ENCODE measurements around the gene TMPRSS11D. TPM values are rescaled to one million over a fixed set of nuclear protein-coding genes. Genes with fewer than 3 reads are reported as not detected.

The TMPRSS11D gene
- total and polyA plus RNA-seq, 7 donors, result 0.10 TPM; not detected in 6

DNA sequence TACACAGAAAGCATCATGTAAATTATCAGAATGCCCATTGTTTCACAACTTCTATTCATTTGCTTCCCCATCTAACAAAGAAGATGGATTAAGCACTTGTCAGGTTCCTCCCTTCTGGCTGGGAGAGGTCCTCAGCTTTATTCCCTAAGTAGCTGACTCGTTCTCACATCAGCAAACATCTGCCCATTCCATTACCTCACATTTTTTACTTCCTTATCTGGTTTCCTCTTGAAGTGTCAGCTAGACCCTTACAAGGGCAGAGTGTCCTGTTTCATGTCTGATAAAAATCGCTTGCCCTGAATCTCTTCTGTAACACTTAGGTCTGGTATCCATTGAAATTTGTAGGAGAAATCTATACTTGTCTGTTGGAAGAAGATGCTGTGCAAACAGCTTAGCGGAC lies 44.7 kb upstream of the TMPRSS11D start:
- 33 to 41% (median 37%) methylated on average over 3 of the region's 3 CpGs for WGBS, 3 donors
- no peaks in the 10 kb centered on the region for H3K4me1 ChIP-seq
- ATAC-seq (no peak), DNase-seq (no peak)
- H3K4me3 ChIP-seq, result no peak overlapping the region
- H3K27ac ChIP-seq, result no peak overlapping the region
- TF ChIP-seq, protein P1, sequence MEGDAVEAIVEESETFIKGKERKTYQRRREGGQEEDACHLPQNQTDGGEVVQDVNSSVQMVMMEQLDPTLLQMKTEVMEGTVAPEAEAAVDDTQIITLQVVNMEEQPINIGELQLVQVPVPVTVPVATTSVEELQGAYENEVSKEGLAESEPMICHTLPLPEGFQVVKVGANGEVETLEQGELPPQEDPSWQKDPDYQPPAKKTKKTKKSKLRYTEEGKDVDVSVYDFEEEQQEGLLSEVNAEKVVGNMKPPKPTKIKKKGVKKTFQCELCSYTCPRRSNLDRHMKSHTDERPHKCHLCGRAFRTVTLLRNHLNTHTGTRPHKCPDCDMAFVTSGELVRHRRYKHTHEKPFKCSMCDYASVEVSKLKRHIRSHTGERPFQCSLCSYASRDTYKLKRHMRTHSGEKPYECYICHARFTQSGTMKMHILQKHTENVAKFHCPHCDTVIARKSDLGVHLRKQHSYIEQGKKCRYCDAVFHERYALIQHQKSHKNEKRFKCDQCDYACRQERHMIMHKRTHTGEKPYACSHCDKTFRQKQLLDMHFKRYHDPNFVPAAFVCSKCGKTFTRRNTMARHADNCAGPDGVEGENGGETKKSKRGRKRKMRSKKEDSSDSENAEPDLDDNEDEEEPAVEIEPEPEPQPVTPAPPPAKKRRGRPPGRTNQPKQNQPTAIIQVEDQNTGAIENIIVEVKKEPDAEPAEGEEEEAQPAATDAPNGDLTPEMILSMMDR (IDR thresholded peaks at IDR 0.05), result no peak
- no peaks in the 10 kb centered on the region for H3K36me3 ChIP-seq (ENCODE audit: insufficient read depth in 1 of 2, low read depth in 1 of 2)
- intact Hi-C loops (cut with DNase I), result no loop called here
- H3K27me3 ChIP-seq (ENCODE audit: insufficient read depth in 3 of 3, low read length in 2 of 3), result no peaks in the 10 kb centered on the region
- no peaks in the 10 kb centered on the region for H3K9me3 ChIP-seq

DNA sequence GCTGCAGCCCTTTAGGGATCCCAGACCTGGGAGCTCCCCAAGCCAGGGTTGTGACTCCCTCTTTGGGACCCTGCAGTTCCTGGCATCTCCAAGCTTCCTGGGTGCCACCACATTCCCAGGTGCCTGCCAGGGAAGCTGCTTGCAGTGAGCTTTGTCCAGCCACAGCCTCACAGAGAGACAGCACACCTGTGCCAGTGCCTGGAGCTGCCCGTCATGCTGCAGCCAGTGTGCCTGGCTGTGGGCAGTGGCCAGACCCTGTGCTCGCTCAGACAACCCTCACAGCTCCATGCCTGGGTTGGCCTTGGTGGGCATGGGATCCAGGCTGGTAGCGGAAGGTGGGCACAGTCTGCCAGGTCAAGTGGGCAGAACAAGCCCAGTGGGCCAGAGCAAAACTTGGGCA lies 43.4 kb upstream of the TMPRSS11D start:
- ATAC-seq, result no peak
- TF ChIP-seq, protein P1 (IDR thresholded peaks at IDR 0.05), result no peak
- H3K27ac ChIP-seq, result no peak overlapping the region
- WGBS, 3 donors, result 90 to 98% (median 94%) methylated on average over 3 of the region's 3 CpGs
- no peak overlapping the region for H3K4me3 ChIP-seq
- no peaks in the 10 kb centered on the region for H3K36me3 ChIP-seq (ENCODE audit: insufficient read depth in 1 of 2, low read depth in 1 of 2)
- no peaks in the 10 kb centered on the region for H3K27me3 ChIP-seq (ENCODE audit: insufficient read depth in 3 of 3, low read length in 2 of 3)
- H3K9me3 ChIP-seq, result no peaks in the 10 kb centered on the region
- no peaks in the 10 kb centered on the region for H3K4me1 ChIP-seq
- DNase-seq, result no peak
- intact Hi-C loops (cut with DNase I), result no loop called here

DNA sequence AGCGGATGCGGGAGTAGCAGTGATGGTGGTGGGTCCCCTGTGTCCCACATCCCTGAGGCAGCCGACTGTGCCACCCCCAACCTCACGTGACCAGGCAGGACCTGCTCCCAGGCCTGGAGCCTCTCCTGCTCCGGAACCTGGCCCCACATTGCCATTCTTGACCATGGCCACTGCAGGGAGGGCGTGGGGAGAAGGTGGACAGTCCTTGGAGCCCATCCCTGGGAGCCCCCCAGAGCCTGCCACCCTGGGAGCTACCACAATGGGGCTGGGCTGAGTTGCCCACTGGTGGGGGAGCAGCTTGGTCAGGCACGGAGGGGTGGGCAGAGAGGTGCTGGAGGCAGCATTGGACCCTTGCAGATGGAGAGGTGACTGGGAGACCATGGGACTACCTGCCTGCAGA lies 42.7 kb upstream of the TMPRSS11D start:
- Histone ChIP-seq H3K9me3 (no peaks in the 10 kb centered on the region), H3K27me3 (ENCODE audit: insufficient read depth in 3 of 3, low read length in 2 of 3) (no peaks in the 10 kb centered on the region), H3K4me3 (no peak overlapping the region), H3K36me3 (ENCODE audit: insufficient read depth in 1 of 2, low read depth in 1 of 2) (no peaks in the 10 kb centered on the region), H3K27ac (no peak overlapping the region), H3K4me1 (no peaks in the 10 kb centered on the region)
- TF ChIP-seq, protein P1 (IDR thresholded peaks at IDR 0.05), result no peak
- ATAC-seq, result no peak
- DNase-seq, result no peak
- intact Hi-C loops (cut with DNase I), result no loop called here
- 89 to 93% (median 89%) methylated on average over 7 of the region's 7 CpGs for WGBS, 3 donors

DNA sequence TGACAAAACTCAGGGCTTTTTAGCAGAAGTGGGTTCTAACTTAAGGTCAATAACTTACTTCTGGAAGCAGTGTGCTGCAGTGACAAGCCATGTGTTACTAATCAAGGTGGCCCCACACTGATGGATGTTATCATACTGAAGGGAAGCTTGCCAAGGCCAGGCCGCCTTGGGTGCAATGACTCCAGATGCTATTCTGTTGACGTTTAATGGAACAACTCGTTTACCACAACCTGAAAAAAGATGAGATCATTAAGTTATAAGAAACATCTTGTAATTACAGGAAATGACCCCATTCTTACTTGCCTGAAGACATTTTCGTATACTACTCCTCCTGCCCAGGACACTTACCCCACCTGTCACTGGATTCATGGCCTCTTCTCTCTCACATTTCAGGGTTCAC lies 38.9 kb upstream of the TMPRSS11D start:
- 54 to 65% (median 61%) methylated on average over 4 of the region's 4 CpGs for WGBS, 3 donors
- H3K27me3 ChIP-seq (ENCODE audit: insufficient read depth in 3 of 3, low read length in 2 of 3), result no peaks in the 10 kb centered on the region
- intact Hi-C loops (cut with DNase I), result no loop called here
- DNase-seq, result no peak
- H3K27ac ChIP-seq, result no peak overlapping the region
- no peak for ATAC-seq
- H3K4me1 ChIP-seq, result no peaks in the 10 kb centered on the region
- H3K36me3 ChIP-seq (ENCODE audit: insufficient read depth in 1 of 2, low read depth in 1 of 2), result no peaks in the 10 kb centered on the region
- TF ChIP-seq, protein P1 (IDR thresholded peaks at IDR 0.05), result no peak
- H3K4me3 ChIP-seq, result no peak overlapping the region
- H3K9me3 ChIP-seq, result no peaks in the 10 kb centered on the region

DNA sequence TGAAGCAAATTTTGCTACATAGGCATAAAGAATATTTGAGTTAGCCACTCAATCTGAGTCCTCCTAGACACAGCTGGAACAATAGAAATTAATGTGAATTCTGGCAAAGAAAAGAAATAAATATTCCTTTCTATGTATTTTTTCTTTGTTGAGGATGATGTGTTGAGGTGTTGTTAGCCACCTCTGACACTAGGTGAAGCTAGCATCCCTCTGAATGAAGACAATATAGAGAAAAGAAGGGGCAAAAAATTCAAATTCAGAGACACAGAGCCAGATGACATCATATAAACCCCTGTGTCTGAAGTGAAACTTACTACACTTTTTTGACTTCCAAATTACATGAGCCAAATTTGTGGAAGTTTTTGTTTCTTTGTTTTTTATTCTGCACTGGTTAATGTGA lies 34.6 kb upstream of the TMPRSS11D start:
- Histone ChIP-seq H3K9me3 (no peaks in the 10 kb centered on the region), H3K27ac (no peak overlapping the region), H3K36me3 (ENCODE audit: insufficient read depth in 1 of 2, low read depth in 1 of 2) (no peaks in the 10 kb centered on the region), H3K4me3 (no peak overlapping the region), H3K27me3 (ENCODE audit: insufficient read depth in 3 of 3, low read length in 2 of 3) (no peaks in the 10 kb centered on the region), H3K4me1 (no peaks in the 10 kb centered on the region)
- intact Hi-C loops (cut with DNase I), result no loop called here
- DNase-seq, result no peak
- TF ChIP-seq, protein P1 (IDR thresholded peaks at IDR 0.05), result no peak
- ATAC-seq, result no peak

All from psoas muscle (tissue), 8 donors.